Endothelial cell of hepatic sinusoid (primary cell): ENCODE measurements around the gene SH2D4B.

Experiments
- in situ Hi-C: cut with HindIII; loops from 2 replicates; pipeline ENCODE4 v1.10.0; 2017; ENCODE audit warnings: low sequenced_read_pairs

SH2D4B gene

GRCh38 chr10:80537736-80538480 is at the start of gene SH2D4B:
Gene SH2D4B (plus strand): TSS chr10:80537902. CDS start chr10:80538332, 430 bp downstream.
- in situ Hi-C loops = no loop called here

DNA sequence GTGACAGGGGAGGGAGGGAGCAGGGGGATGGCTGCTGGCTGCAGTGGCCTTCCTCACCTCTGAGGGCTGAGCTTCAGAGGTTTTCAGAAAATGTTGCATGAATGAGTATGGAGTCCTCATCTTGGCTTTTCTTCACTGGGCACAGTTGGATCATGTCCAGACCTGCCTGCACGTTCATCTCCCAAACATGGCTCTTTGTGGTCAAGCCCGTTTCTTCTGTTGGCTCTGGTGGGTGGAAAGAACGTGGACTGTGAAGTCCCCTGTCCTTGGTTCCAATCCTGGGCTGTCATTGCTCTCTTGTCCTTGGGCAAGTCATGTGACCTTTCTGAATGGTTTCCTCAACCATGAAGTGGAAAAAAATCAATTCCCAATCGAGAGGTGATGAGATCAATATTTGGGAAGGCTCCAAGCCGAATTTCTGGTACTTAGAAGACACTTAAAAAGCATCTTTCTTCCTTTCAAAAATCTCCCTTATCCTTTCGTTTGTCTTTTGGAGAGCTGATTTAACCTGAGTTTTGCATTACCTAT is 49.1 kb upstream of the SH2D4B start:
- in situ Hi-C loops = no loop called here

GRCh38 chr10:80489371-80490112 is 48.2 kb upstream of the SH2D4B start:
- in situ Hi-C loops = no loop called here

DNA sequence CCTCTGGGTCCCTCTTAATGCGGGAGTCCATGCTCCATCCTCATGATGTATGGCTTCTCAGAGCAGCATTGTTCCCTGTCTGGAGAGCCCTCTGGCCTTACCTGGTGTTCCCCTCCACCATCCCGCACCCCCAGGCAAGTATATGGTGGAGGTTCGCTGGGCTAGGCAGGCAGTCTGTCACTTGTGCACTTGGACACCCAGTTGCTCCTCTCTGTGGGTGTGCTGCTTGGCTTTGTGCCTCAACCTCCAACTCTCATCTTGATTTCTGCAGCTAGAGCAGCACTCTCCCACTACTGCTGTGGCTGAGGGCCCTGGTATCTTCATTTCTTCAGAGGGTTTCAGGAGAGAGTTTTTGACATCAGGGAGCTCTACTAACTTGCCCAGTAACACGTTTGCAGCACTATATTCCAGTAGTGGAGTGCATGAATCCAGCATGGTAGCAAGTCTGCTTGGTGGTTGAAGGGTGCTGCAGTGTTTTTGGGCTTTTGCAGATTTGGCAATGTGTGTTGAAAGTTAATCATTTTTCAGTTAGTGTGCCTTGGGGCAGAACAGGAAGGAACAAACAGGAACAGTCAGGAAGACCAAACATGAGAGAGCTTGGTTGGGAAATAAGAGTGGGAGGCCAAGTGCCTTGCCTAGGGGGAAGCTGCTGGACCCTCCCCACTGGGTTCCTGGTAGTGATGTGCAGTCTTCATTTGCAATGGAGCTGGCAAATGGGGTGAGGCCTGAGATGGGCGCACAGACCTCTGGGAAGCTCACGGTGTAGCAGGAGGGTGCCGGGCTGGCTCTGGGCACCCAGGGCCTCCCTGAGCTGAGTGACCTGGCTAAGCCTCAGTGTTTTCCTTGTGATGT is 46.2 kb upstream of the SH2D4B start:
- in situ Hi-C loops = no loop called here

DNA sequence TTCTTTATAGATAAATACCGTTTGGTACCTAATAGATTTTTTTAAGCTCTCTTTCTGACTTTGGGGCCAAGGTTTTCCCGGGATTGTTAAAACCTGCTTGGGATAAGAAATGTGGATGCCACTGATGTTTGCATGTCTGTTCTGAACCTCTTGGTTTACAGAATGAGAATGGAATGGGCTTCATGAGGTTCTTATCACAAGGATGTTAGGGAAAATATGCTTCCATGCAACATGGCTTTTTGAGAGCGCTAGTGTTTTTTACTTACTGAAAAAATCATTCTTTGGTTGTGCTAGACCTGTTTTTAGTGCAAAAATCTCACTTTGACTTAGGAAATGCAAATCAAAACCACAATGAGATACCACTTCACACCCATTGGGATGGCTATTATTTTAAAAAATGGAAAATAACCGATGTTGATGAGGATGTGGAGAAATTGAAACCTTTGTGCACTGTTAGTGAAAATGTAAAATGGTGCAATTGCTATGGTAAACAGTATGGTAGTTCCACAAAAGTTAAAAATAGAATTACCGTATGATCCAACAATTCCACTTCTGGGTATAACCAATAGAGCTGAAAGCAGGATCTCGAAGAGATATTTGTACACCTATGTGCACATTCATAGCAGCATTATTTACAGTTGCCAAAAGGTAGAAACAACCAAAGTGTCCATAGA is 44.7 kb upstream of the SH2D4B start:
- in situ Hi-C loops = no loop called here

GRCh38 chr10:80493522-80494051 is 44.1 kb upstream of the SH2D4B start:
- in situ Hi-C loops = no loop called here

DNA sequence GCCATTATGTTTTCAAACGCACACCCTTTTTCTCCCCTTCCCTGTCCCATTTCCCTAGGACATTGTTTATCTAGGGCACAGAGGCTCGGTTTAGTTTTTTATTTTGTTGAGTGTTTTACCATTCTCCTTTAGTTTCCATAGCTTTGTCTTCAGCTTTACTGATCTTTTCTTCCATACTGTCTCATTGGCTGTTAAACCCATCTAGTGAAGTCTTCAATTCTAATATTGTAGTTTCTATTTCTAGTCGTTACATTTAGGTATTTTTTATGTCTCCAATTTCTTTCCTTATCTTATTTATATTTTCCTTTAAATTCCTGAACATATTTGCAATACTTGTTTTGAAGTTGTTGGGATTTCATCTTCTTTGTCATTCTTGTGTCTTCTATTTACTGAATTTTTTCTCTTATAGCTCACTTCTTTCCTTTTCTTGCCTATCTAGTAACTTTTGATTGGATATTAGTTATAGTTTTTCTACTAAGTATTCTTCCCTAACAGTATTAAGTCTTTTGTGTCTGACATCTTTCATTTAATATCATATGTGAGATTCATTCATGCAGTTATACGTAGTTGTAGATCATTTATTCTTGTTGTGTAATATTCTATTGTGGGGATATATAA is 41.0 kb upstream of the SH2D4B start:
- in situ Hi-C loops = no loop called here

- in situ Hi-C loops = no loop called here
These were observed 40.3 kb upstream of the SH2D4B start for GRCh38 chr10:80497187-80498077.

- in situ Hi-C loops = no loop called here
These were observed 39.4 kb upstream of the SH2D4B start for GRCh38 chr10:80498078-80498832.

- in situ Hi-C loops = no loop called here
These were observed 38.6 kb upstream of the SH2D4B start for GRCh38 chr10:80498833-80499741.

- in situ Hi-C loops = no loop called here
These were observed 36.9 kb upstream of the SH2D4B start for GRCh38 chr10:80500572-80501380.

GRCh38 chr10:80501381-80501912 is 36.3 kb upstream of the SH2D4B start:
- in situ Hi-C loops = no loop called here

- in situ Hi-C loops = no loop called here
These were observed 35.7 kb upstream of the SH2D4B start for GRCh38 chr10:80501913-80502521.

DNA sequence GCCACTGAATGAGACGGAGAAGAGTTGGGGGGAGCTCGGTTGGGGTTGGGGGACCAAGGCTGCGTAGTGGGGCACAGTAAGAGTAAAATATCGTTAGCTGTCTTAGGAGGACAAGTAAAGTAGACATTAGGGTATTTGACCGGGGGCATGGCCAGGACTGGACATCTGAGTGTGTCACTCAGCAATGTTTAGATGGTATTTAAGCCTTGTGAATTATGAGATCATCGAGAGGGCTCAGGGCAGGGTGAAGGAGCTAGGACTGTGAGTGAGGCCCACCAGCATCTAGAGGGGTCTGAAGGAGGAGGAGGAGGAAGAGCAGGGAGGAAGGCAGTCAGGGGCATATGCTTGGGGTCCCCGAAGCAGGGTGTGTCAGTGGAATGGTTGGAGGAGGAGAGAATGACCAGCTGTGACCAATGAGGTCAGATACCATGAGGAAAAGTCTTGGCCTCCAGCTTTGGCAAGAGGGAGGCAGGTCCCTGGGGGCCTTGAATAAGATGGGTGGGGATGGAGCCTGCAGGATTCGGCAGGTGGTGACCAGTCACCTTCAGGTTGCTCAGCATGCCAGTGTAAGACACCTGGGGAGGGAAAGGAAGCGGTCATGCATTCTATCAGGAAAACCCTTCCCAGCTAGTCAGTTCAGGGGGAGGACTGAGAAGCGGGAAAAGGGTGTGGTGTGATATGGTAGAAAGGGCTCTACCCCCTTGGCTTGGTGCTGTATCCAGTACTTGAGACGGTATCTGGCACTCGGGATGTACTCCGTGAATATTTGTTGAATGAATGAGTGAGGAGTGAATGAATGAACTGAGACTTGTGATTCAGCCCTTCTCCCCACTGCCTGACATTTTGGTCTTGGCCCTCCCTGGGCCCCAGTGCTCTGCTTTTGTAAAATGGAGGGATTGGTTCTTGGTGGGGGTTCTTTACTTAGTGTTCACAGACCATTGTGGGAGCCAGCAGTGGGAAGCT is 34.8 kb upstream of the SH2D4B start:
- in situ Hi-C loops = no loop called here
